GM21576 (cell line): ENCODE results near the gene IGSF6.

ENCODE experiments used
- ATAC-seq: cut with Tn5 transposase; IDR thresholded peaks from one replicate; pipeline ENCODE4 v1.9.1; 2021; ENCODE audit warnings: mild to moderate bottlenecking, moderate library complexity; ENCODE audit not compliant: unreplicated experiment

The IGSF6 gene

GRCh38 chr16:21603928-21604327, 48.5 kb downstream of the IGSF6 start:
- ATAC-seq: no peak

GRCh38 chr16:21602785-21603184, 49.6 kb downstream of the IGSF6 start:
- no peak for ATAC-seq

GRCh38 chr16:21600031-21600773, 52.2 kb downstream of the IGSF6 start:
- peak; percentile 21 for ATAC-seq

- ATAC-seq: peak; percentile 88
Observed at GRCh38 chr16:21599122-21600030, 53.0 kb downstream of the IGSF6 start, which contains the start of gene METTL9. Gene METTL9 (plus strand): TSS chr16:21599577. CDS start chr16:21599734, 157 bp downstream.

- ATAC-seq: no peak
Observed at GRCh38 chr16:21598701-21599121, 53.7 kb downstream of the IGSF6 start.

GRCh38 chr16:21598206-21598605, 54.2 kb downstream of the IGSF6 start:
- no peak for ATAC-seq

GRCh38 chr16:21597561-21598030, 54.8 kb downstream of the IGSF6 start:
- no peak for ATAC-seq

GRCh38 chr16:21593530-21594289, 58.7 kb downstream of the IGSF6 start:
- no peak for ATAC-seq

GRCh38 chr16:21592191-21592590, 60.2 kb downstream of the IGSF6 start:
- ATAC-seq: no peak

GRCh38 chr16:21590796-21591195, 61.6 kb downstream of the IGSF6 start:
- ATAC-seq: no peak

- no peak for ATAC-seq
Observed at GRCh38 chr16:21590287-21590686, 62.1 kb downstream of the IGSF6 start.

- no peak for ATAC-seq
Observed at GRCh38 chr16:21589551-21589950, 62.9 kb downstream of the IGSF6 start.
